Activated naive CD4-positive, alpha-beta T cell treated with anti-CD3 and anti-CD28 coated beads, Interleukin-2, amount 50 U/mL, for 24 hours (primary cell): ENCODE measurements around the gene UNC13B.
"Not testable (repeated sequence)": the region's sequence is repeated elsewhere in the genome, so short reads cannot be mapped to it uniquely, and the experiment has no call there.

Source experiments
- H3K27ac Mint-ChIP-seq: one replicate; pipeline ENCODE4 v1.8.0; 2021; ENCODE audit warnings: mild to moderate bottlenecking, mixed read lengths
- H3K27me3 Mint-ChIP-seq: one replicate; pipeline ENCODE4 v1.8.0; 2021; ENCODE audit warnings: mixed read lengths
- H3K36me3 Mint-ChIP-seq: one replicate; pipeline ENCODE4 v1.8.0; 2021; ENCODE audit warnings: mixed read lengths
- H3K4me1 Mint-ChIP-seq: one replicate; pipeline ENCODE4 v1.8.0; 2021; ENCODE audit warnings: mixed read lengths
- H3K4me3 Mint-ChIP-seq: one replicate; pipeline ENCODE4 v1.8.0; 2021; ENCODE audit warnings: mild to moderate bottlenecking, mixed read lengths
- H3K9me3 Mint-ChIP-seq: one replicate; pipeline ENCODE4 v1.8.0; 2021; ENCODE audit warnings: mixed read lengths

Gene UNC13B

GRCh38 chr9:35152926-35153325 is 8.9 kb upstream of the UNC13B start:
- Mint-ChIP-seq H3K27me3 (no peaks in the 10 kb centered on the region), H3K4me1 (no peaks in the 10 kb centered on the region), H3K27ac (no peak overlapping the region), H3K9me3 (peaks cover 11% of the 10 kb centered on the region), H3K4me3 (no peak overlapping the region), H3K36me3 (peaks cover 8% of the 10 kb centered on the region)

GRCh38 chr9:35156781-35157180 is 5.0 kb upstream of the UNC13B start:
- Mint-ChIP-seq H3K36me3 (no peaks in the 10 kb centered on the region), H3K4me1 (peaks cover 26% of the 10 kb centered on the region), H3K27me3 (no peaks in the 10 kb centered on the region), H3K9me3 (no peaks in the 10 kb centered on the region), H3K27ac (no peak overlapping the region), H3K4me3 (no peak overlapping the region)

- peaks cover 32% of the 10 kb centered on the region for H3K4me1 Mint-ChIP-seq
- H3K36me3 Mint-ChIP-seq, H3K9me3 Mint-ChIP-seq, H3K27ac Mint-ChIP-seq, H3K27me3 Mint-ChIP-seq, H3K4me3 Mint-ChIP-seq: not testable (repeated sequence)
Measured at GRCh38 chr9:35157836-35158235, 4.0 kb upstream of the UNC13B start.

GRCh38 chr9:35158501-35159280 is 3.1 kb upstream of the UNC13B start:
- no peaks in the 10 kb centered on the region for H3K9me3 Mint-ChIP-seq
- peaks cover 34% of the 10 kb centered on the region for H3K4me1 Mint-ChIP-seq
- no peaks in the 10 kb centered on the region for H3K36me3 Mint-ChIP-seq
- no peak overlapping the region for H3K27ac Mint-ChIP-seq
- no peaks in the 10 kb centered on the region for H3K27me3 Mint-ChIP-seq
- no peak overlapping the region for H3K4me3 Mint-ChIP-seq

- no peaks in the 10 kb centered on the region for H3K9me3 Mint-ChIP-seq
- H3K4me3 Mint-ChIP-seq: peak overlapping the region; percentile 93
- no peaks in the 10 kb centered on the region for H3K36me3 Mint-ChIP-seq
- H3K4me1 Mint-ChIP-seq: peaks cover 34% of the 10 kb centered on the region
- H3K27me3 Mint-ChIP-seq: no peaks in the 10 kb centered on the region
- no peak overlapping the region for H3K27ac Mint-ChIP-seq
Measured at GRCh38 chr9:35162605-35163315, 951 bp downstream of the UNC13B start.

- peak overlapping the region; percentile 93 for H3K4me3 Mint-ChIP-seq
- H3K27me3 Mint-ChIP-seq: no peaks in the 10 kb centered on the region
- H3K36me3 Mint-ChIP-seq: no peaks in the 10 kb centered on the region
- H3K27ac Mint-ChIP-seq: no peak overlapping the region
- H3K4me1 Mint-ChIP-seq: peaks cover 30% of the 10 kb centered on the region
- H3K9me3 Mint-ChIP-seq: no peaks in the 10 kb centered on the region
Measured at GRCh38 chr9:35163413-35163812, 1.6 kb downstream of the UNC13B start.

GRCh38 chr9:35164711-35165110 is 2.9 kb downstream of the UNC13B start:
- H3K4me1 Mint-ChIP-seq: peaks cover 18% of the 10 kb centered on the region
- H3K9me3 Mint-ChIP-seq: no peaks in the 10 kb centered on the region

GRCh38 chr9:35167429-35167828 is 5.6 kb downstream of the UNC13B start:
- not testable (repeated sequence) for H3K9me3 Mint-ChIP-seq, H3K36me3 Mint-ChIP-seq, H3K27me3 Mint-ChIP-seq, H3K4me3 Mint-ChIP-seq, H3K27ac Mint-ChIP-seq, H3K4me1 Mint-ChIP-seq

More at GRCh38 chr9:35164711-35165110, 2.9 kb downstream of the UNC13B start:
- Mint-ChIP-seq H3K36me3 (no peaks in the 10 kb centered on the region), H3K4me3 (no peak overlapping the region), H3K27ac (no peak overlapping the region), H3K27me3 (no peaks in the 10 kb centered on the region)

- Mint-ChIP-seq H3K4me3 (no peak overlapping the region), H3K27me3 (no peaks in the 10 kb centered on the region), H3K9me3 (no peaks in the 10 kb centered on the region), H3K36me3 (peaks cover 1% of the 10 kb centered on the region), H3K27ac (no peak overlapping the region), H3K4me1 (no peaks in the 10 kb centered on the region)
Measured at GRCh38 chr9:35168963-35169362, 7.2 kb downstream of the UNC13B start.

- H3K27me3 Mint-ChIP-seq: peaks cover 3% of the 10 kb centered on the region
Measured at GRCh38 chr9:35172878-35173277, 11.1 kb downstream of the UNC13B start.

GRCh38 chr9:35177520-35177919 is 15.7 kb downstream of the UNC13B start:
- H3K9me3 Mint-ChIP-seq: no peaks in the 10 kb centered on the region
- peaks cover 3% of the 10 kb centered on the region for H3K27me3 Mint-ChIP-seq
- H3K27ac Mint-ChIP-seq: no peak overlapping the region
- no peaks in the 10 kb centered on the region for H3K4me1 Mint-ChIP-seq
- peaks cover 4% of the 10 kb centered on the region for H3K36me3 Mint-ChIP-seq
- no peak overlapping the region for H3K4me3 Mint-ChIP-seq

More at GRCh38 chr9:35172878-35173277, 11.1 kb downstream of the UNC13B start:
- Mint-ChIP-seq H3K27ac (no peak overlapping the region), H3K36me3 (peaks cover 4% of the 10 kb centered on the region), H3K9me3 (no peaks in the 10 kb centered on the region), H3K4me3 (no peak overlapping the region), H3K4me1 (no peaks in the 10 kb centered on the region)

- Mint-ChIP-seq H3K36me3 (peaks cover 2% of the 10 kb centered on the region), H3K27ac (no peak overlapping the region), H3K9me3 (no peaks in the 10 kb centered on the region), H3K4me1 (no peaks in the 10 kb centered on the region), H3K4me3 (no peak overlapping the region), H3K27me3 (peaks cover 3% of the 10 kb centered on the region)
Measured at GRCh38 chr9:35179347-35180280, 17.8 kb downstream of the UNC13B start.

GRCh38 chr9:35180801-35181200 is 19.0 kb downstream of the UNC13B start:
- H3K36me3 Mint-ChIP-seq: no peaks in the 10 kb centered on the region
- no peak overlapping the region for H3K27ac Mint-ChIP-seq
- no peaks in the 10 kb centered on the region for H3K9me3 Mint-ChIP-seq
- no peaks in the 10 kb centered on the region for H3K4me1 Mint-ChIP-seq
- H3K4me3 Mint-ChIP-seq: no peak overlapping the region
- H3K27me3 Mint-ChIP-seq: no peaks in the 10 kb centered on the region

- not testable (repeated sequence) for H3K4me1 Mint-ChIP-seq, H3K4me3 Mint-ChIP-seq, H3K27ac Mint-ChIP-seq, H3K27me3 Mint-ChIP-seq, H3K9me3 Mint-ChIP-seq, H3K36me3 Mint-ChIP-seq
Measured at GRCh38 chr9:35182401-35182800, 20.6 kb downstream of the UNC13B start.

- H3K4me3 Mint-ChIP-seq, H3K4me1 Mint-ChIP-seq, H3K27ac Mint-ChIP-seq, H3K9me3 Mint-ChIP-seq, H3K36me3 Mint-ChIP-seq, H3K27me3 Mint-ChIP-seq: not testable (repeated sequence)
Measured at GRCh38 chr9:35182996-35183754, 21.4 kb downstream of the UNC13B start.
